IMR-90 (cell line): ENCODE results near the gene HSP90AA1. TPM values are rescaled to one million over a fixed set of nuclear protein-coding genes. Genes with fewer than 3 reads are reported as not detected.

ENCODE experiments used
- ATAC-seq: fragments of 200-7000 bp; cut with Tn5 transposase; 2 replicates; pipeline ENCODE4 v1.9.1; 2020; ENCODE audit warnings: low read depth, mild to moderate bottlenecking, moderate library complexity
- BruUV-seq: library from RNA; stranded (reverse); fragments of 400-500 nt; replicated peaks from 2 replicates; lab custom pipeline; 2021; lab: Mats Ljungman, UMichigan
- CTCF ChIA-PET: fragments of 300-600 bp; formaldehyde crosslinking; extraction: SDS; loops from one replicate; lab custom pipeline; 2021; ENCODE audit warnings: antibody characterized with exemption; lab: Yijun Ruan, JAX
- POLR2A ChIA-PET: fragments of 300-600 bp; sonication (Branson Sonifier 250); formaldehyde crosslinking; loops from one replicate; lab custom pipeline; 2022; ENCODE audit warnings: antibody characterized with exemption; ENCODE audit not compliant: unreplicated experiment; lab: Charles Lee
- DNase-seq: peaks from one replicate; pipeline ENCODE4 v3.0.0; 2013
- H2AFZ ChIP-seq: replicated peaks from 2 replicates; pipeline ENCODE3; 2013; ENCODE audit warnings: low read length, mild to moderate bottlenecking; ENCODE audit not compliant: poor library complexity
- H2AK5ac ChIP-seq: 2 replicates; pipeline ENCODE4 v1.6.1; 2013; ENCODE audit warnings: low read depth, low read length, inconsistent platforms
- H2AK9ac ChIP-seq: replicated peaks from 2 replicates; pipeline ENCODE3; 2013; ENCODE audit warnings: mild to moderate bottlenecking, low read depth, low read length, moderate library complexity; ENCODE audit not compliant: poor library complexity
- H2BK120ac ChIP-seq: 2 replicates; pipeline ENCODE4 v1.6.1; 2013; ENCODE audit warnings: low read depth, low read length, inconsistent platforms
- H2BK15ac ChIP-seq: 3 replicates; pipeline ENCODE4 v1.6.1; 2013; ENCODE audit warnings: low read depth, low read length, inconsistent platforms
- H2BK20ac ChIP-seq: 2 replicates; pipeline ENCODE4 v1.6.1; 2013; ENCODE audit warnings: low read depth, mild to moderate bottlenecking, inconsistent platforms, low read length, moderate library complexity
- H2BK5ac ChIP-seq: 2 replicates; pipeline ENCODE4 v1.6.1; 2013; ENCODE audit warnings: mild to moderate bottlenecking, low read depth, low read length, inconsistent platforms; ENCODE audit not compliant: poor library complexity, severe bottlenecking
- H3K14ac ChIP-seq: replicated peaks from 2 replicates; pipeline ENCODE4 v1.6.1; 2013; ENCODE audit warnings: low read depth, low read length, inconsistent platforms
- H3K18ac ChIP-seq: 2 replicates; pipeline ENCODE4 v1.6.1; 2013; ENCODE audit warnings: low read depth, low read length, control low read depth
- H3K23ac ChIP-seq: 2 replicates; pipeline ENCODE4 v1.6.1; 2013; ENCODE audit warnings: low read depth, low read length, inconsistent platforms
- H3K27ac ChIP-seq: 2 replicates; pipeline ENCODE4 v1.5.1; 2013; ENCODE audit warnings: mild to moderate bottlenecking, control low read depth, low read length; ENCODE audit not compliant: insufficient read depth
- H3K27me3 ChIP-seq: 2 replicates; pipeline ENCODE4 v1.6.1; 2013; ENCODE audit warnings: low read length; ENCODE audit not compliant: control insufficient read depth, insufficient read depth
- H3K36me3 ChIP-seq: 2 replicates; pipeline ENCODE4 v1.6.1; 2013; ENCODE audit warnings: low read length, mixed read lengths; ENCODE audit not compliant: control insufficient read depth, insufficient read depth
- H3K4ac ChIP-seq: 2 replicates; pipeline ENCODE4 v1.6.1; 2013; ENCODE audit warnings: low read depth, low read length, inconsistent platforms
- H3K4me1 ChIP-seq: 2 replicates; pipeline ENCODE4 v1.6.1; 2013; ENCODE audit warnings: low read length, mixed read lengths; ENCODE audit not compliant: control insufficient read depth, insufficient read depth
- H3K4me2 ChIP-seq: 2 replicates; pipeline ENCODE4 v1.6.1; 2013; ENCODE audit warnings: low read depth, mild to moderate bottlenecking, control low read depth, low read length, moderate library complexity
- H3K4me3 ChIP-seq: 2 replicates; pipeline ENCODE4 v1.5.1; 2013; ENCODE audit warnings: low read depth, mild to moderate bottlenecking, control low read depth, low read length, moderate library complexity; ENCODE audit not compliant: insufficient read depth
- H3K56ac ChIP-seq: 2 replicates; pipeline ENCODE4 v1.6.1; 2013; ENCODE audit warnings: low read length, inconsistent platforms; ENCODE audit not compliant: insufficient read depth; ENCODE audit errors: extremely low read depth
- H3K79me1 ChIP-seq, 2 experiments: 2 replicates each; pipeline ENCODE4 v1.6.1; 2013; ENCODE audit warnings: low read length in 2 of 2, inconsistent platforms in 1 of 2, low read depth in 1 of 2
- H3K9ac ChIP-seq: 2 replicates; pipeline ENCODE4 v1.6.1; 2013; ENCODE audit warnings: low read depth, low read length, control low read depth
- H3K9me1 ChIP-seq: 2 replicates; pipeline ENCODE4 v1.6.1; 2013; ENCODE audit warnings: low read length, inconsistent platforms; ENCODE audit not compliant: insufficient read depth
- H3K9me3 ChIP-seq: 2 replicates; pipeline ENCODE4 v1.6.1; 2013; ENCODE audit warnings: low read length; ENCODE audit not compliant: control insufficient read depth, insufficient read depth
- H4K20me1 ChIP-seq: 2 replicates; pipeline ENCODE4 v1.6.1; 2013; ENCODE audit warnings: low read length, inconsistent platforms; ENCODE audit not compliant: insufficient read depth
- H4K5ac ChIP-seq: 2 replicates; pipeline ENCODE4 v1.6.1; 2013; ENCODE audit warnings: mild to moderate bottlenecking, low read depth, low read length, control low read depth
- H4K8ac ChIP-seq, 2 experiments: 2 replicates each; pipeline ENCODE4 v1.6.1; 2013; ENCODE audit warnings: low read depth in 2 of 2, low read length in 2 of 2, control low read depth in 1 of 2, inconsistent platforms in 1 of 2
- H4K91ac ChIP-seq: 2 replicates; pipeline ENCODE4 v1.6.1; 2013; ENCODE audit warnings: low read depth, low read length, inconsistent platforms; ENCODE audit not compliant: insufficient read depth
- CEBPB ChIP-seq: IDR thresholded peaks from 2 replicates; pipeline ENCODE4 v1.6.1; 2012; ENCODE audit warnings: low read depth, low read length, improper control_type of control experiment
- FOS ChIP-seq: fragments of 150-350 bp; IDR thresholded peaks from 2 replicates; pipeline ENCODE4 v1.6.1; 2016; ENCODE audit warnings: low read depth, low read length
- MAFK ChIP-seq: IDR thresholded peaks from 2 replicates; pipeline ENCODE4 v1.6.1; 2012; ENCODE audit warnings: low read depth, low read length, improper control_type of control experiment
- MAZ ChIP-seq: IDR thresholded peaks from 2 replicates; pipeline ENCODE4 v1.6.1; 2012; ENCODE audit warnings: low read depth, mild to moderate bottlenecking, low read length, improper control_type of control experiment, moderate library complexity, borderline replicate concordance
- NFE2L2 ChIP-seq: fragments of 150-350 bp; IDR thresholded peaks from 2 replicates; pipeline ENCODE4 v1.6.1; 2016; ENCODE audit warnings: low read depth, mild to moderate bottlenecking, low read length
- POLR2A ChIP-seq: IDR thresholded peaks from 2 replicates; pipeline ENCODE4 v1.6.1; 2012; ENCODE audit warnings: mild to moderate bottlenecking, low read depth, low read length
- RAD21 ChIP-seq: IDR thresholded peaks from 2 replicates; pipeline ENCODE4 v1.6.1; 2012; ENCODE audit warnings: low read length, improper control_type of control experiment
- RCOR1 ChIP-seq: IDR thresholded peaks from 2 replicates; pipeline ENCODE4 v1.6.1; 2012; ENCODE audit warnings: mild to moderate bottlenecking, low read length, improper control_type of control experiment; ENCODE audit not compliant: insufficient replicate concordance
- WGBS, 2 experiments: methylation state at CpG; one replicate each; pipeline versions ENCODE4 v1.1.5 to v1.1.7; 2013; ENCODE audit warnings: missing lambda C conversion rate in 2 of 2; ENCODE audit not compliant: insufficient read length in 1 of 2; ENCODE audit errors: extremely low coverage in 2 of 2; 5-methylcytosine and 5-hydroxymethylcytosine counted together
- dilution Hi-C: fragments of 300-500 bp; cut with HindIII; formaldehyde crosslinking; loops from one replicate; pipeline ENCODE4 v1.14.3; 2018; ENCODE audit warnings: low sequenced_read_pairs; ENCODE audit not compliant: unreplicated experiment
- in situ Hi-C: fragments of 300-500 bp; cut with MboI; formaldehyde crosslinking; loops from 3 replicates; pipeline ENCODE4 v1.14.3; 2019; ENCODE audit warnings: low sequenced_read_pairs, inconsistent platforms, mixed read lengths
- intact Hi-C: fragments of 100-400 bp; cut with micrococcal nuclease; formaldehyde crosslinking; loops from 2 replicates; pipeline ENCODE4 v1.10.0; 2022
- polyA plus RNA-seq, 3 experiments: library from polyadenylated mRNA; depleted of rRNA; stranded (reverse); fragments of >200 nt; gene quantifications; 2 replicates each; pipeline ENCODE4 v1.2.3, GENCODE V29; 2012; ENCODE audit warnings: low replicate concordance in 1 of 3
- total RNA-seq: library from RNA; depleted of rRNA; stranded (reverse); fragments of >200 nt; gene quantifications from 2 replicates; pipeline ENCODE4 v1.2.3, GENCODE V29; 2012
- TF ChIP-seq, protein P1 (sequence below): fragments of 150-350 bp; IDR thresholded peaks from 2 replicates; pipeline ENCODE4 v1.6.1; 2016; ENCODE audit warnings: low read depth, mild to moderate bottlenecking, low read length, moderate library complexity, borderline replicate concordance
- TF ChIP-seq, protein P2 (sequence below): fragments of 150-350 bp; IDR thresholded peaks from 2 replicates; pipeline ENCODE4 v1.6.1; 2017; ENCODE audit warnings: mild to moderate bottlenecking, antibody characterized with exemption, low read length, low read depth
- TF ChIP-seq, protein P3 (sequence below): conservative IDR thresholded peaks from 2 replicates; pipeline ENCODE4 v1.5.1; 2012; ENCODE audit warnings: mild to moderate bottlenecking, low read depth, low read length, improper control_type of control experiment

Gene HSP90AA1
- total and polyA plus RNA-seq, 2 of the 4 experiments (the other 2 are of a cell fraction), result 535 to 578 TPM

DNA sequence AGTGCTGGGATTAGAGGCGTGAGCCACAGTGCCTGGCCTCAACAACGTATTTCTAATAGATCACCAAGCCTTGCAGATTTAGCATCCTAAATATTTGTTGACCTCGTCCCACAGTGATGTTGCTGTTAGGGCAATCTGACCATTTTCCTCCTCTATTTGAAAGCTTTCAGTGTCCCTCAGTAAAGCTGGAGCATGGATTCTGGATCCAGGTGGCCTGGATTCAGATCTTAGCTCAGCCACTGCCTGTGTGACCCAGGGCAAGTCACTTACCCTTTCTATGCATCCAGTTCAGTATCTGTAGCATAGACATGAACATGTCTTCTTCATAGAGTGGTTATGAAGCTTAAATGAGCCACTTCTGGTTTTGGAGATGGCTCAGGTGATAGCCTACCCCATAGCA, 3.9 kb upstream of the HSP90AA1 start:
- ATAC-seq (no peak), DNase-seq (no peak)
- Histone ChIP-seq H2AK5ac (no peak overlapping the region), H3K4ac (no peak overlapping the region), H3K9me1 (peaks cover 6% of the 10 kb centered on the region; the same call in 1 of the 2 replicates), H3K79me1 (peaks cover 6 to 13% of the 10 kb centered on the region in 2 experiments), H3K4me3 (no peak overlapping the region), H2BK120ac (no peak overlapping the region), H3K18ac (no peak overlapping the region), H2AFZ (no peak overlapping the region), H3K4me2 (no peak overlapping the region), H3K9me3 (no peaks in the 10 kb centered on the region), H3K4me1 (peaks cover 10% of the 10 kb centered on the region), H3K27me3 (no peaks in the 10 kb centered on the region), H3K27ac (no peak overlapping the region), H2BK15ac (no peak overlapping the region), H4K8ac (no peak overlapping the region), H4K91ac (no peak overlapping the region), H4K20me1 (peaks cover 7% of the 10 kb centered on the region), H3K36me3 (peaks cover 1% of the 10 kb centered on the region), H4K5ac (no peak overlapping the region), H3K56ac (no peak overlapping the region), H3K14ac (no peak overlapping the region), H2BK5ac (no peak overlapping the region), H3K9ac (no peak overlapping the region), H2BK20ac (no peak overlapping the region), H3K23ac (no peak overlapping the region), H2AK9ac (no peak overlapping the region)
- TF ChIP-seq NFE2L2, result no peak
- no peak for TF ChIP-seq MAFK
- no peak for TF ChIP-seq RAD21
- TF ChIP-seq, protein P1, sequence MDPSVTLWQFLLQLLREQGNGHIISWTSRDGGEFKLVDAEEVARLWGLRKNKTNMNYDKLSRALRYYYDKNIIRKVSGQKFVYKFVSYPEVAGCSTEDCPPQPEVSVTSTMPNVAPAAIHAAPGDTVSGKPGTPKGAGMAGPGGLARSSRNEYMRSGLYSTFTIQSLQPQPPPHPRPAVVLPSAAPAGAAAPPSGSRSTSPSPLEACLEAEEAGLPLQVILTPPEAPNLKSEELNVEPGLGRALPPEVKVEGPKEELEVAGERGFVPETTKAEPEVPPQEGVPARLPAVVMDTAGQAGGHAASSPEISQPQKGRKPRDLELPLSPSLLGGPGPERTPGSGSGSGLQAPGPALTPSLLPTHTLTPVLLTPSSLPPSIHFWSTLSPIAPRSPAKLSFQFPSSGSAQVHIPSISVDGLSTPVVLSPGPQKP, result no peak
- TF ChIP-seq POLR2A, result no peak
- no peak for TF ChIP-seq MAZ
- no peak for TF ChIP-seq RCOR1
- TF ChIP-seq FOS, result no peak
- no peak for TF ChIP-seq CEBPB
- TF ChIP-seq, protein P2, sequence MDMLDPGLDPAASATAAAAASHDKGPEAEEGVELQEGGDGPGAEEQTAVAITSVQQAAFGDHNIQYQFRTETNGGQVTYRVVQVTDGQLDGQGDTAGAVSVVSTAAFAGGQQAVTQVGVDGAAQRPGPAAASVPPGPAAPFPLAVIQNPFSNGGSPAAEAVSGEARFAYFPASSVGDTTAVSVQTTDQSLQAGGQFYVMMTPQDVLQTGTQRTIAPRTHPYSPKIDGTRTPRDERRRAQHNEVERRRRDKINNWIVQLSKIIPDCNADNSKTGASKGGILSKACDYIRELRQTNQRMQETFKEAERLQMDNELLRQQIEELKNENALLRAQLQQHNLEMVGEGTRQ, result no peak
- TF ChIP-seq, protein P3, sequence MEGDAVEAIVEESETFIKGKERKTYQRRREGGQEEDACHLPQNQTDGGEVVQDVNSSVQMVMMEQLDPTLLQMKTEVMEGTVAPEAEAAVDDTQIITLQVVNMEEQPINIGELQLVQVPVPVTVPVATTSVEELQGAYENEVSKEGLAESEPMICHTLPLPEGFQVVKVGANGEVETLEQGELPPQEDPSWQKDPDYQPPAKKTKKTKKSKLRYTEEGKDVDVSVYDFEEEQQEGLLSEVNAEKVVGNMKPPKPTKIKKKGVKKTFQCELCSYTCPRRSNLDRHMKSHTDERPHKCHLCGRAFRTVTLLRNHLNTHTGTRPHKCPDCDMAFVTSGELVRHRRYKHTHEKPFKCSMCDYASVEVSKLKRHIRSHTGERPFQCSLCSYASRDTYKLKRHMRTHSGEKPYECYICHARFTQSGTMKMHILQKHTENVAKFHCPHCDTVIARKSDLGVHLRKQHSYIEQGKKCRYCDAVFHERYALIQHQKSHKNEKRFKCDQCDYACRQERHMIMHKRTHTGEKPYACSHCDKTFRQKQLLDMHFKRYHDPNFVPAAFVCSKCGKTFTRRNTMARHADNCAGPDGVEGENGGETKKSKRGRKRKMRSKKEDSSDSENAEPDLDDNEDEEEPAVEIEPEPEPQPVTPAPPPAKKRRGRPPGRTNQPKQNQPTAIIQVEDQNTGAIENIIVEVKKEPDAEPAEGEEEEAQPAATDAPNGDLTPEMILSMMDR, result no peak
- ChIA-PET CTCF (interaction anchor here (0.6 kb wide), 1 partner anchor 24 kb away, joined by 4 read pairs; no protein-coding TSS in a partner anchor), POLR2A (no interaction called here)
- in situ Hi-C loops, result loop anchor here (25.0 kb wide), 1 partner anchor 222 kb away; the partner anchor contains the start of genes MOK and ZNF839
- dilution Hi-C loops, result no loop called here
- intact Hi-C loops, result no loop called here
- 60% methylated on average over 1 of the region's 3 CpGs; no CpG with 5 or more reads in 1 of the 2 experiments for WGBS, 2 experiments
- BruUV-seq, result no TSS peak
